A549 treated with CORT108297 at 1 μM for 4 hours (cell line): ENCODE measurements around the gene OR2Y1. TPM values are rescaled to one million over a fixed set of nuclear protein-coding genes. Genes with fewer than 3 reads are reported as not detected.

Source experiments
- total RNA-seq: library from RNA; stranded (reverse); fragments of 200-300 nt; extraction: Qiagen RNA extraction; gene quantifications from 5 replicates; pipeline ENCODE4 v1.2.3, GENCODE V29; 2022

The OR2Y1 gene
- not detected in 5 replicates for total RNA-seq

GRCh38 chr5:180739958-180740357 lies at the start of gene OR2Y1:
TSS of gene OR2Y1 (minus strand) at chr5:180740058. CDS start at chr5:180740058, 0 bp downstream.

Other genes starting within 250 kb of the OR2Y1 start
- 17.9 to 21.7 TPM (median 19.0 TPM) in 5 replicates for gene CNOT6, start 245.7 kb downstream of the OR2Y1 start, total RNA-seq
- gene SCGB3A1, start 148.6 kb downstream of the OR2Y1 start, total RNA-seq: not detected in 5 replicates
- gene FLT4, start 90.5 kb downstream of the OR2Y1 start, total RNA-seq: 3.1 to 4.5 TPM (median 4.2 TPM) in 5 replicates
- gene MGAT1, start 62.7 kb upstream of the OR2Y1 start, total RNA-seq: 66.0 to 89.5 TPM (median 87.1 TPM) in 5 replicates
- gene ZFP62, start 121.2 kb upstream of the OR2Y1 start, total RNA-seq: 8.9 to 11.0 TPM (median 9.7 TPM) in 5 replicates
- gene BTNL8, start 159.1 kb upstream of the OR2Y1 start, total RNA-seq: not detected in 5 replicates
- gene BTNL3, start 248.8 kb upstream of the OR2Y1 start, total RNA-seq: not detected in 5 replicates